Measurements from ENCODE around the gene CCDC80. TPM values are rescaled to one million over a fixed set of nuclear protein-coding genes. Genes with fewer than 3 reads are reported as not detected.

Gene CCDC80
- total RNA-seq, 1 donor from 2014 or later = 54.0 TPM

- no peak for DNase-seq
- no peak for ATAC-seq (ENCODE audit: poor library complexity)
- intact Hi-C loops (cut with DNase I) = no loop called here
These were observed 30.8 kb downstream of the CCDC80 start for GRCh38 chr3:112610121-112610520.

- no peak for ATAC-seq (ENCODE audit: poor library complexity)
- intact Hi-C loops (cut with DNase I) = no loop called here
- no peak for DNase-seq
These were observed 33.1 kb downstream of the CCDC80 start for GRCh38 chr3:112607863-112608262.

- ATAC-seq (ENCODE audit: poor library complexity) (no peak), DNase-seq (no peak)
- intact Hi-C loops (cut with DNase I) = no loop called here
These were observed 34.8 kb downstream of the CCDC80 start for GRCh38 chr3:112606098-112606497.

- no peak for ATAC-seq (ENCODE audit: poor library complexity)
- intact Hi-C loops (cut with DNase I) = no loop called here
- no peak for DNase-seq
These were observed 35.7 kb downstream of the CCDC80 start for GRCh38 chr3:112605285-112605684.

GRCh38 chr3:112604536-112604935 lies 36.4 kb downstream of the CCDC80 start:
- DNase-seq (no peak), ATAC-seq (ENCODE audit: poor library complexity) (no peak)
- intact Hi-C loops (cut with DNase I) = no loop called here

- intact Hi-C loops (cut with DNase I) = no loop called here
- no peak for DNase-seq
These were observed 38.6 kb downstream of the CCDC80 start for GRCh38 chr3:112602217-112602838.

GRCh38 chr3:112598731-112599130 lies 42.2 kb downstream of the CCDC80 start:
- ATAC-seq (ENCODE audit: poor library complexity) = no peak
- DNase-seq = no peak
- intact Hi-C loops (cut with DNase I) = no loop called here

More at GRCh38 chr3:112602217-112602838, 38.6 kb downstream of the CCDC80 start:
- ATAC-seq (ENCODE audit: poor library complexity) = no peak

- ATAC-seq (ENCODE audit: poor library complexity) = no peak
- no peak for DNase-seq
- intact Hi-C loops (cut with DNase I) = no loop called here
These were observed 43.0 kb downstream of the CCDC80 start for GRCh38 chr3:112597945-112598344.

- ATAC-seq (ENCODE audit: poor library complexity) (no peak), DNase-seq (no peak)
- intact Hi-C loops (cut with DNase I) = no loop called here
These were observed 46.1 kb downstream of the CCDC80 start for GRCh38 chr3:112594856-112595255.

GRCh38 chr3:112593258-112593657 lies 47.7 kb downstream of the CCDC80 start:
- intact Hi-C loops (cut with DNase I) = no loop called here
- DNase-seq = no peak

GRCh38 chr3:112587336-112587735 lies 53.6 kb downstream of the CCDC80 start:
- ATAC-seq (ENCODE audit: poor library complexity) (no peak), DNase-seq (no peak)
- intact Hi-C loops (cut with DNase I) = loop anchor here (10.0 kb wide), 1 partner anchor 397 kb away; no protein-coding TSS in a partner anchor

More at GRCh38 chr3:112593258-112593657, 47.7 kb downstream of the CCDC80 start:
- no peak for ATAC-seq (ENCODE audit: poor library complexity)

GRCh38 chr3:112585782-112586181 lies 55.2 kb downstream of the CCDC80 start:
- intact Hi-C loops (cut with DNase I) = loop anchor here (10.0 kb wide), 1 partner anchor 399 kb away; no protein-coding TSS in a partner anchor
- ATAC-seq (ENCODE audit: poor library complexity) (no peak), DNase-seq (no peak)

GRCh38 chr3:112583105-112583504 lies 57.8 kb downstream of the CCDC80 start:
- DNase-seq (no peak), ATAC-seq (ENCODE audit: poor library complexity) (no peak)
- intact Hi-C loops (cut with DNase I) = loop anchor here (10.0 kb wide), 1 partner anchor 402 kb away; no protein-coding TSS in a partner anchor

- intact Hi-C loops (cut with DNase I) = loop anchor here (10.0 kb wide), 1 partner anchor 402 kb away; no protein-coding TSS in a partner anchor
- ATAC-seq (ENCODE audit: poor library complexity) = no peak
- DNase-seq = no peak
These were observed 58.6 kb downstream of the CCDC80 start for GRCh38 chr3:112582244-112582874.

GRCh38 chr3:112579697-112580096 lies 61.2 kb downstream of the CCDC80 start:
- ATAC-seq (ENCODE audit: poor library complexity) (no peak), DNase-seq (no peak)
- intact Hi-C loops (cut with DNase I) = loop anchor here (10.0 kb wide), 1 partner anchor 405 kb away; no protein-coding TSS in a partner anchor

GRCh38 chr3:112579232-112579631 lies 61.7 kb downstream of the CCDC80 start:
- ATAC-seq (ENCODE audit: poor library complexity) = no peak
- intact Hi-C loops (cut with DNase I) = no loop called here
- DNase-seq = no peak

- DNase-seq = no peak
- intact Hi-C loops (cut with DNase I) = no loop called here
- ATAC-seq (ENCODE audit: poor library complexity) = no peak
These were observed 68.2 kb downstream of the CCDC80 start for GRCh38 chr3:112572701-112573100.

GRCh38 chr3:112569265-112569664 lies 71.7 kb downstream of the CCDC80 start:
- DNase-seq = no peak
- intact Hi-C loops (cut with DNase I) = no loop called here
- ATAC-seq (ENCODE audit: poor library complexity) = no peak

- intact Hi-C loops (cut with DNase I) = no loop called here
- ATAC-seq (ENCODE audit: poor library complexity) (no peak), DNase-seq (no peak)
These were observed 72.3 kb downstream of the CCDC80 start for GRCh38 chr3:112568642-112569041.

GRCh38 chr3:112564940-112565305 lies 76.0 kb downstream of the CCDC80 start:
- DNase-seq (no peak), ATAC-seq (ENCODE audit: poor library complexity) (no peak)
- intact Hi-C loops (cut with DNase I) = no loop called here

Data from Right ventricle myocardium superior (tissue), 1 donor.